Gastrocnemius medialis (tissue), 4 donors: ENCODE results near the gene FHOD3.

ENCODE experiments used
- CTCF ChIP-seq, 5 experiments: fragments of 450-650 bp in 3 of 5; fragments of 200-600 bp in 2 of 5; sonication (generic) in 2 of 5; IDR thresholded peaks in 4 of 5; conservative IDR thresholded peaks in 1 of 5; 1 replicate in 4 of 5; 2 replicates in 1 of 5; pipeline ENCODE4 v1.5.1; 2016 to 2019; ENCODE audit warnings: antibody characterized with exemption in 5 of 5, mild to moderate bottlenecking in 3 of 5, moderate library complexity in 3 of 5
- POLR2A ChIP-seq, 2 donors: fragments of 450-650 bp; IDR thresholded peaks; one replicate each; pipeline ENCODE4 v1.6.1; 2017; ENCODE audit warnings: antibody characterized with exemption in 2 of 2, mild to moderate bottlenecking in 2 of 2, moderate library complexity in 2 of 2

GRCh38 chr18:36299015-36299414 lies 1.5 kb downstream of the FHOD3 start:
- no peak for TF ChIP-seq CTCF (IDR thresholded peaks at IDR 0.05 in 4 of 5, conservative IDR thresholded peaks at IDR 0.05 in 1 of 5)
- TF ChIP-seq POLR2A (IDR thresholded peaks at IDR 0.05), result no peak
